HS-27A (cell line): ENCODE measurements around the gene INO80E.

Experiments used
- DNase-seq: peaks from one replicate; pipeline ENCODE4 v3.0.0-alpha.2; 2012; ENCODE audit warnings: low read depth, missing footprints

Gene INO80E

GRCh38 chr16:29993191-29993902, 2.7 kb upstream of the INO80E start:
- no peak for DNase-seq

GRCh38 chr16:29993903-29994599, 2.0 kb upstream of the INO80E start:
- no peak for DNase-seq

- DNase-seq = no peak
Measured at GRCh38 chr16:29994600-29995323, 1.3 kb upstream of the INO80E start.

- peak; percentile 64 for DNase-seq
Measured at GRCh38 chr16:29995324-29995910, 624 bp upstream of the INO80E start, which contains the start of gene HIRIP3. Gene HIRIP3 (minus strand): TSS chr16:29995617. CDS start chr16:29995605, 12 bp downstream.

GRCh38 chr16:29996766-29997250, 767 bp downstream of the INO80E start:
- no peak for DNase-seq

- DNase-seq = no peak
Measured at GRCh38 chr16:29999605-30000004, 3.6 kb downstream of the INO80E start.

- DNase-seq = no peak
Measured at GRCh38 chr16:30000735-30001631, 4.9 kb downstream of the INO80E start.

GRCh38 chr16:30002614-30003346, 6.7 kb downstream of the INO80E start:
- DNase-seq = no peak

GRCh38 chr16:30003670-30004423, 7.8 kb downstream of the INO80E start:
- DNase-seq = no peak

- no peak for DNase-seq
Measured at GRCh38 chr16:30004424-30004776, 8.4 kb downstream of the INO80E start.

GRCh38 chr16:30004811-30005242, 8.8 kb downstream of the INO80E start:
- DNase-seq = no peak

- no peak for DNase-seq
Measured at GRCh38 chr16:30005341-30006094, 9.5 kb downstream of the INO80E start.

GRCh38 chr16:30006095-30006473, 10.0 kb downstream of the INO80E start:
- no peak for DNase-seq

GRCh38 chr16:30006659-30007377, 10.8 kb downstream of the INO80E start:
- no peak for DNase-seq

- no peak for DNase-seq
Measured at GRCh38 chr16:30007378-30007895, 11.4 kb downstream of the INO80E start.

- no peak for DNase-seq
Measured at GRCh38 chr16:30009085-30009862, 13.2 kb downstream of the INO80E start.
